ENCODE measurements around the gene UBE2R2.
"Not testable (repeated sequence)": the region's sequence is repeated elsewhere in the genome, so short reads cannot be mapped to it uniquely, and the experiment has no call there.

UBE2R2 gene

GRCh38 chr9:33816327-33817252, at the start of gene UBE2R2:
Gene UBE2R2 (plus strand): TSS chr9:33817160. CDS start chr9:33817758, 598 bp downstream.
- DNase-seq (ENCODE audit: low read depth in 2 of 2), result peak; percentile 78 to 83

GRCh38 chr9:33770156-33770880, 46.6 kb upstream of the UBE2R2 start:
- DNase-seq (ENCODE audit: low read depth in 2 of 2), result not testable (repeated sequence)

- not testable (repeated sequence) for DNase-seq (ENCODE audit: low read depth in 2 of 2)
These were observed 43.8 kb upstream of the UBE2R2 start for GRCh38 chr9:33773135-33773534.

GRCh38 chr9:33774074-33774659, 42.8 kb upstream of the UBE2R2 start:
- not testable (repeated sequence) for DNase-seq (ENCODE audit: low read depth in 2 of 2)

- DNase-seq (ENCODE audit: low read depth in 2 of 2), result no peak
These were observed 40.4 kb upstream of the UBE2R2 start for GRCh38 chr9:33776578-33776977.

- peak; percentile 5 to 9 for DNase-seq (ENCODE audit: low read depth in 2 of 2)
These were observed 38.1 kb upstream of the UBE2R2 start for GRCh38 chr9:33778700-33779351.

- DNase-seq (ENCODE audit: low read depth in 2 of 2), result no peak
These were observed 36.7 kb upstream of the UBE2R2 start for GRCh38 chr9:33780276-33780675.

GRCh38 chr9:33781736-33782135, 35.2 kb upstream of the UBE2R2 start:
- DNase-seq (ENCODE audit: low read depth in 2 of 2), result no peak

- no peak for DNase-seq (ENCODE audit: low read depth in 2 of 2)
These were observed 34.4 kb upstream of the UBE2R2 start for GRCh38 chr9:33782395-33783152.

GRCh38 chr9:33785914-33786313, 31.0 kb upstream of the UBE2R2 start:
- no peak for DNase-seq (ENCODE audit: low read depth in 2 of 2)

- DNase-seq (ENCODE audit: low read depth in 2 of 2), result no peak
These were observed 30.3 kb upstream of the UBE2R2 start for GRCh38 chr9:33786681-33787080.

- DNase-seq (ENCODE audit: low read depth in 2 of 2), result no peak
These were observed 29.1 kb upstream of the UBE2R2 start for GRCh38 chr9:33787839-33788238.

- not testable (repeated sequence) for DNase-seq (ENCODE audit: low read depth in 2 of 2)
These were observed 27.5 kb upstream of the UBE2R2 start for GRCh38 chr9:33789429-33789828.

GRCh38 chr9:33791117-33791516, 25.8 kb upstream of the UBE2R2 start:
- no peak for DNase-seq (ENCODE audit: low read depth in 2 of 2)

GRCh38 chr9:33793496-33793895, 23.5 kb upstream of the UBE2R2 start:
- not testable (repeated sequence) for DNase-seq (ENCODE audit: low read depth in 2 of 2)

- no peak for DNase-seq (ENCODE audit: low read depth in 2 of 2)
These were observed 22.4 kb upstream of the UBE2R2 start for GRCh38 chr9:33794560-33794959.

GRCh38 chr9:33795281-33795680, 21.7 kb upstream of the UBE2R2 start, which contains the start of gene PRSS3:
Gene PRSS3 (plus strand): TSS chr9:33795561. CDS start chr9:33795574, 13 bp downstream.
- DNase-seq (ENCODE audit: low read depth in 2 of 2), result no peak

GRCh38 chr9:33795819-33796218, 21.1 kb upstream of the UBE2R2 start:
- no peak for DNase-seq (ENCODE audit: low read depth in 2 of 2)

- not testable (repeated sequence) for DNase-seq (ENCODE audit: low read depth in 2 of 2)
These were observed 20.3 kb upstream of the UBE2R2 start for GRCh38 chr9:33796679-33797078.

GRCh38 chr9:33797837-33798236, 19.1 kb upstream of the UBE2R2 start:
- no peak for DNase-seq (ENCODE audit: low read depth in 2 of 2)

- DNase-seq (ENCODE audit: low read depth in 2 of 2), result no peak
These were observed 18.4 kb upstream of the UBE2R2 start for GRCh38 chr9:33798545-33798944.

Measured in stimulated activated CD8-positive, alpha-beta memory T cell treated with anti-CD3 and anti-CD28 coated beads, Interleukin-7, amount 100 ng/mL, for 1 hour (primary cell).